22Rv1 (cell line): ENCODE results near the gene ARHGAP26.

Experiments
- ZFX ChIP-seq: fragments of 450-650 bp; IDR thresholded peaks from 2 replicates; pipeline ENCODE4 v1.6.1; 2017; ENCODE audit warnings: antibody characterized with exemption, borderline replicate concordance
- TF ChIP-seq, protein P1 (sequence below): fragments of 450-650 bp; IDR thresholded peaks from 2 replicates; pipeline ENCODE4 v1.5.1; 2017; ENCODE audit warnings: mild to moderate bottlenecking

DNA sequence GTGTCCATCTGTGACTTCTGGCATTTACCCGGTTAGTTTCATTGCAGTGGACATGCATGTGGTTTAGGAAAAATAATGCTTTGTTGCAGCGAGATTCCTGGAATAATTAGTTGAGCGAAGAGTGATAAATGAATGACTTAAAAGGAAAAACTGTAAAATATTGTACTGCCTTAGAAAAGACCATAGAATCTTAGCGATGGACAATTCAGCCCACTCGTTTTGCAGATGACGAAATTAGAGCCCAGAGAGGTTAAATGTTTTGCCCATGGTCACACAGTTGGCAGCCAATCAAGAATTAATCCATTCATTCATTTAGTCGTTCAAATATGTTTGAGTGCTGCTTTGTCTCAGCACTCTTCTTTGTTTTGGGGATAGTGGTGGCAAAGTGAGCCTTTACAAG lies 107.9 kb downstream of the ARHGAP26 start:
- TF ChIP-seq, protein P1, sequence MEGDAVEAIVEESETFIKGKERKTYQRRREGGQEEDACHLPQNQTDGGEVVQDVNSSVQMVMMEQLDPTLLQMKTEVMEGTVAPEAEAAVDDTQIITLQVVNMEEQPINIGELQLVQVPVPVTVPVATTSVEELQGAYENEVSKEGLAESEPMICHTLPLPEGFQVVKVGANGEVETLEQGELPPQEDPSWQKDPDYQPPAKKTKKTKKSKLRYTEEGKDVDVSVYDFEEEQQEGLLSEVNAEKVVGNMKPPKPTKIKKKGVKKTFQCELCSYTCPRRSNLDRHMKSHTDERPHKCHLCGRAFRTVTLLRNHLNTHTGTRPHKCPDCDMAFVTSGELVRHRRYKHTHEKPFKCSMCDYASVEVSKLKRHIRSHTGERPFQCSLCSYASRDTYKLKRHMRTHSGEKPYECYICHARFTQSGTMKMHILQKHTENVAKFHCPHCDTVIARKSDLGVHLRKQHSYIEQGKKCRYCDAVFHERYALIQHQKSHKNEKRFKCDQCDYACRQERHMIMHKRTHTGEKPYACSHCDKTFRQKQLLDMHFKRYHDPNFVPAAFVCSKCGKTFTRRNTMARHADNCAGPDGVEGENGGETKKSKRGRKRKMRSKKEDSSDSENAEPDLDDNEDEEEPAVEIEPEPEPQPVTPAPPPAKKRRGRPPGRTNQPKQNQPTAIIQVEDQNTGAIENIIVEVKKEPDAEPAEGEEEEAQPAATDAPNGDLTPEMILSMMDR = no peak
- TF ChIP-seq ZFX = no peak
